ENCODE data around the gene CTNNBIP1.

GRCh38 chr1:9946315-9946714 is 36.2 kb upstream of the CTNNBIP1 start:
- TF ChIP-seq TAF1 (IDR thresholded peaks at IDR 0.05; ENCODE audit: low read depth) (no peak), YY1 (IDR thresholded peaks at IDR 0.05; ENCODE audit: low read depth) (no peak), EP300 (IDR thresholded peaks at IDR 0.05; ENCODE audit: borderline replicate concordance) (no peak), REST (IDR thresholded peaks at IDR 0.05; ENCODE audit: low read depth) (no peak), MAX (IDR thresholded peaks at IDR 0.05) (no peak), CREB1 (IDR thresholded peaks at IDR 0.05; ENCODE audit: low read depth) (no peak), NFIC (IDR thresholded peaks at IDR 0.05) (no peak), CEBPB (IDR thresholded peaks at IDR 0.05) (no peak), FOXM1 (IDR thresholded peaks at IDR 0.05; ENCODE audit: borderline replicate concordance, low read depth) (no peak)
